ACHN (cell line): Measurements from ENCODE around the gene RGS3.

Source experiments
- DNase-seq: peaks from one replicate; pipeline ENCODE4 v3.0.0-alpha.2; 2015
- in situ Hi-C: cut with HindIII; loops from 2 replicates; pipeline ENCODE4 v1.10.0; 2017; ENCODE audit warnings: low sequenced_read_pairs, low pct_ligation_motif_present, low pct_unique_long_range_greater_than_20kb

The RGS3 gene

GRCh38 chr9:113587471-113588031, 124.0 kb downstream of the RGS3 start:
- in situ Hi-C loops = no loop called here
- no peak for DNase-seq

DNA sequence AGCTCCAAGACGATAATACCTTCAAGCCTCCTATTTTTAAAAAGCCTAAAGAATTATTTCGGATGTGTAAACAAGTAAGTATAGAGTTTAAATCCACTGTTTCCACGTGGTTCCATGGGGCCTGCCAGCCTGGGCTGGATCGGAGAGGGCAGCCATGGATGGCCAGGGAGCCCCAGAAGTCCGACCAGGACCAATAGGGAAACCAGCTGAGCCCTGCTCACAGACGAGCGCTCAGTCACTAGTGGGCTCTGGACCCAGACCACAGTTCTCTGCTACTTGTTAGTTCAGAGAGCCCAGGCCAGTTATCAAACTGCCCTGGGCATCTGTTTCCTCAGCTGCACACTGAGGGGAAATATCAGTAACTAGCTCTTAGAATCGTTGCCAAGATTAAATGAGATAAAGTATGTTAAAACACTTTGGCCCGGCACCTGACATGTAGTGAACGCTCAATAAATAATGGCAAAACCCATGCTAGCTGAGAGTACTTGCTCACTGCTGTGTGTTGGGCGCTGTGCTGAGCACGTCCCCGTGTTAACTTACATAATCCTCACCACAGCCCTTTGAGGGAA, 124.8 kb downstream of the RGS3 start:
- no peak for DNase-seq
- in situ Hi-C loops = no loop called here

GRCh38 chr9:113588936-113589335, 125.4 kb downstream of the RGS3 start:
- DNase-seq = no peak
- in situ Hi-C loops = no loop called here

GRCh38 chr9:113589407-113589806, 125.9 kb downstream of the RGS3 start:
- in situ Hi-C loops = no loop called here
- no peak for DNase-seq

DNA sequence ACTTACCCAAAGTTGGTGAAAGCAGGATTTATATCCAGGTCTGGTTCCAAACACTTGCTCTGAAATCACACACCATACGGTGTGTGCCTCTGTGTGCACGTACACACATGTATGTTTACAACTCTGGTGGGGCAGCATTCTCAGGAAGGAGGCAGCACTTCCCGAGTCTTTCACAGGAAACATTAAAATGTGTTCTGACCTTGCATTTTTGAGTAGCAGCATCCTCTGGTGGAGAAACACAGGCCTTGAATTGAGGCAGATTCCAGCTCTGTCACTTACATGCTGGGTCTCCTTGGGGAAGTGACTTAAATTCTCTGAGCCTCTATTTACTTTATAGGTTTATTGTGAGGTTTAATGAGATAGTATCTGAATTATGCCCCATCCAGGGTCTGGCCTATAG, 126.4 kb downstream of the RGS3 start:
- peak; percentile 58 for DNase-seq
- in situ Hi-C loops = no loop called here

DNA sequence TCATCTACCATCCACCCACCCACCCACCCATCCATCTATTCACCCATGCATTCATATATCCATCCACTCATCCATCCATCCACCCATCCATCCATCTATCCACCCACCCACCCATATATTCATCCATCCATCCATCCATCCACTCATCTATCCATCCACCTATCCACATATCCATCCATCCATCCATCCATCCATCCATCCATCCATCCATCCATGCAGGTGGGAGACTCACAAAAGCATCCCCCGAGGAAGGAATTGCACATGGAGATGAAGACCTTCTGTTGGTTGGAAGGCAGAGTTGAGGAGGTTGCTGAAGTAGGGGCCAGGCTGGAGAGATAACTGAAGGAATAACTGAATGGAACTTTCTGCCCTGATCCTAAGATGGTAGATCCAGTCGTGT, 126.9 kb downstream of the RGS3 start:
- no peak for DNase-seq
- in situ Hi-C loops = no loop called here

- DNase-seq = peak; percentile 67
- in situ Hi-C loops = no loop called here
Observed at GRCh38 chr9:113590991-113591898, 127.7 kb downstream of the RGS3 start.

- in situ Hi-C loops = no loop called here
- no peak for DNase-seq
Observed at GRCh38 chr9:113591899-113592625, 128.5 kb downstream of the RGS3 start.

- no peak for DNase-seq
- in situ Hi-C loops = no loop called here
Observed at GRCh38 chr9:113592876-113593575, 129.5 kb downstream of the RGS3 start.

DNA sequence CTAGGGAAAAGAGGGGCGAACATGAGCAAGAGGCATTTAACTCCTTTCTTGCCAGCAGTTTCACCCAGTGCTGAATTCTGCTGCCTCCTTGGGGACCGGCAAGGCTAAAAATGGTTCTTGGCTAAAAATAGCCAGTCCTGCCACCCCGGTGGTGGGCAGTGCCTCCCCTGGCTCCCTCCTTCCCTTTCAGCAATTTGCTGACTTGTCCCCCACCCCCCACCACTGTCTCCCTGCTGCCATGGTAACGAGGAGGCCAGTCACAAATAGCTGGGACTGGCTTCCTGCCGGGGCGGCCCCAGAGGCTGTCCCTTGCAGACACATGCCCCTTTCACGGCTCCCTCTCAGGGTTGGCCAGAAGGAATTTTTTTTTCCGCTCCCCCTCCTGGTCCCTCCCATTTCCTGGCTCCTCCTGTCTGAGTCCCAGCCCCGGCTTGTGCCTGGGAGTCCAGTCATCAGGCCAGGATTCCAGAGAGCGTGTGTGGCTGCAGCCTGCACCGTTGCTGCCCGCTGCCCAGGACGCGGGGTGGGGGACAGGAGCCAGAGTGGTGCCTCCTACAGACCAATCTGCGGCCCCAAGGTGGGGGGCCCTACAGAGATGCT, 130.3 kb downstream of the RGS3 start:
- in situ Hi-C loops = no loop called here
- DNase-seq = peak; percentile 97

DNA sequence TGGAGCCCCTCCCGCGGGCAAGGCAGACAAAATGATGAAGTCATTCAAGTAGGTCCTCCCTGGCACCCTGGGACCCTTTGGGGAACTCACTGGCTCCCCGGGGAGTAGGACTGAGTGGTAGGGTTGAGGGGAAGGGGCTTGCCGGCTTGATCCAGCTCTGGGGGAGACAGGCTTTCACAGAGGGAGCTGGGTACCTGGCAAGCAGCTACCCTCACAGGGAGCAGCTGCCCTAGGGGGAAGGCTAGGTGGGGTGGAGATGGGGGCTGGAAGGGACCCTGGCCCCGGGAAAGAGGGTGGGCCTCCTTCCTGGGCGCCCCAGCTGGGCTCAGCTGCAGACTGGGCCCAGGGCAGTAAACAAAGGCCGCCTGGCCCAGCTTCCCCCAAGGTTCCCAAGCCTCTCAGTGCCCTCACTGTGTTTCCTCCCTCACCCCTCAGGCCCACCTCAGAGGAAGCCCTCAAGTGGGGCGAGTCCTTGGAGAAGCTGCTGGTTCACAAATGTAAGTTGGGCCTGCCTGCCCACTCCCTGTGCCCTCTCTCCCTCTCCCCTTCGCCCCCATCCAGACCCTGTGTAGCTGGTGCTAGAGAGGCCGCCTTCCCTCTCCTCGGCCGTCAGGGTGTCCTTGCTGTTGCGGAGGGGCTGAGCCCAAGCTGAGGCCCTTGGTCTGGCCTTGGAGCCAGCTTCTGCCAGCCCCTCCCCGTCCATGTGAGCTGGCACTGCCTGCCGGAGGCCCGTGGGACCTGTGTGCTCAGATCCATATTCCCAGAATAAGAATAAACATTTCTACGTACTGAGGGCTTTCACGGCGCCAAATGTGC, 131.2 kb downstream of the RGS3 start:
- in situ Hi-C loops = no loop called here
- DNase-seq = no peak

- in situ Hi-C loops = no loop called here
- no peak for DNase-seq
Observed at GRCh38 chr9:113596616-113597320, 133.2 kb downstream of the RGS3 start.

- in situ Hi-C loops = no loop called here
- no peak for DNase-seq
Observed at GRCh38 chr9:113597390-113598241, 134.1 kb downstream of the RGS3 start.

- DNase-seq = no peak
- in situ Hi-C loops = no loop called here
Observed at GRCh38 chr9:113598451-113598850, 134.9 kb downstream of the RGS3 start.

DNA sequence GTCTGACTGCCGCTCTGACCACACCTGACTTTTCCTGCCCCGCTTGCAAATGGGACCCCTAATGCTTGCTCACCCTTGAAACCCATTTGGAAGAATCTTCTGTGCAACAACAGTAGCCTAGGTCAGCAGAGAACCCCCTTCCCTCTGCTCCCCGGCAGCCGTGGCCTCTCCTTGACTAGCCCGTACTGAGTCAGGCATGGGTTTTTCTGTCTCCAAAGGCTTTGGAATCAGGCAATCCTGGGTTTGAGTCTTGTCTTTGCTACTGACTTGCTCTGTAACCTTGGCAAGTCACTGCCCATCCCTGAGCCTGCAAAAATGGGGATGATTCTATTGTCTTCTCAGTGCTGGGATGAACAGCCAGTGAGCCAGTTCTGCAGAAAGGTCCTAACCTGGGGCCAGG, 135.4 kb downstream of the RGS3 start:
- in situ Hi-C loops = no loop called here
- DNase-seq = no peak

DNA sequence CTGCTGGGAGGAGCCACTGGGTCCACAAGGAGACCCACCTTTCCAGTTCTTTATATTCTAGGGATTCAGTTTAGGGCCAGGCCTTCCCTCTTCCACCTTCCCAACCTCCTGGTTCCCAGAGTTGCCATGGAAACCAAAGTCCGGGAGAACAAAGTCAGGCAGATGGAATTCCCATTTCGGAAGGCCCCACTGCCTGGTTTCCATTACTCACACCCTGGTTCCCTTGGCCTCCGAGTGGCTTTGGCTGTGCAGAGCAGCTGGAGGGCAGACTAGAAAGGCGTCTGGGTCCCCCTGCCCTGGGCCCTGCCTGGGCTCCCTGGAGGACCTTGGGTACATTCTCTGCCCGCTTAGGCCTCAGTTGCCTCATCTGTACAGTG, 136.1 kb downstream of the RGS3 start:
- in situ Hi-C loops = no loop called here
- no peak for DNase-seq
